ENCODE data around the gene LRRC2. TPM values are rescaled to one million over a fixed set of nuclear protein-coding genes. Genes with fewer than 3 reads are reported as not detected.

LRRC2 gene
- total RNA-seq, 4 donors from 2014 or later: 0.35 to 23.9 (median 1.3) TPM

GRCh38 chr3:46501702-46502101 is 64.4 kb downstream of the LRRC2 start:
- Histone ChIP-seq H3K36me3 (no peaks in the 10 kb centered on the region), H3K27me3 (no peaks in the 10 kb centered on the region), H3K4me3 (no peak overlapping the region), H3K4me1 (no peaks in the 10 kb centered on the region), H3K9me3 (no peaks in the 10 kb centered on the region), H3K27ac (no peak overlapping the region)
- no peak for TF ChIP-seq CTCF (IDR thresholded peaks at IDR 0.05)
- TF ChIP-seq POLR2A (IDR thresholded peaks at IDR 0.05): no peak
- DNase-seq: no peak

GRCh38 chr3:46500656-46501635 is 65.2 kb downstream of the LRRC2 start:
- Histone ChIP-seq H3K27me3 (no peaks in the 10 kb centered on the region), H3K27ac (no peak overlapping the region), H3K4me3 (no peak overlapping the region), H3K9me3 (no peaks in the 10 kb centered on the region), H3K4me1 (no peaks in the 10 kb centered on the region), H3K36me3 (no peaks in the 10 kb centered on the region)
- DNase-seq: no peak
- TF ChIP-seq POLR2A (IDR thresholded peaks at IDR 0.05) (no peak), CTCF (IDR thresholded peaks at IDR 0.05) (no peak)

DNA sequence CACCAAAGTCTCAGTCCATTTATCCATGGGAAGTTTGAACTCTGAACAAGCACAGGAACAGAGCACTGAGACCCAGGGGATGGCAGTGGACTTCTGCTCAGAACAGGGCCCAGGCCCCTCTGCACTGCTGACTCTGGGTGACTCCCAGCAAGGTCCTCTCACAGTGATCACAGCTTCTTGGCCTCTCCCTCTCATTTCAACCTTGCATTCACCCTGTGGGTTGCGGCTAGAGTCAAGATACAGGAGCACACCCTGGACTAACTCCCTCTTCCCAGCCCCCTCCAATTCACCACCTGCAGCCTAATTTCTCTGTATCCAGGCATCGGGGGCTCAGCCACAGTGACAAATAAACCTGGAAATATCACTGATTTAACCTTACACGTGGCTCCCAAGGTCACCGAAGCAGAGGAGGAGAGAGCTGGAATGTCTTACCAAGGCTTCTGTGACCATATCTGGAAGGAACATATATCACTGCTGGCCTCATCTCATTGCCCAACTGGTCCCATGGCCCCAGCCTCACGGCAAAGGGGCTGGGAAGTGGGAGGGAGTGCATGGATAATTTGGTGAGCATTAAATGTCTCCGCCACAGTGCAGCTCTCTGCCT is 67.1 kb downstream of the LRRC2 start:
- no peaks in the 10 kb centered on the region for H3K4me1 ChIP-seq
- no peaks in the 10 kb centered on the region for H3K9me3 ChIP-seq
- no peaks in the 10 kb centered on the region for H3K36me3 ChIP-seq
- no peak for TF ChIP-seq POLR2A (IDR thresholded peaks at IDR 0.05)
- no peak for TF ChIP-seq CTCF (IDR thresholded peaks at IDR 0.05)
- H3K27me3 ChIP-seq: no peaks in the 10 kb centered on the region
- H3K27ac ChIP-seq: no peak overlapping the region
- DNase-seq: no peak
- H3K4me3 ChIP-seq: no peak overlapping the region

DNA sequence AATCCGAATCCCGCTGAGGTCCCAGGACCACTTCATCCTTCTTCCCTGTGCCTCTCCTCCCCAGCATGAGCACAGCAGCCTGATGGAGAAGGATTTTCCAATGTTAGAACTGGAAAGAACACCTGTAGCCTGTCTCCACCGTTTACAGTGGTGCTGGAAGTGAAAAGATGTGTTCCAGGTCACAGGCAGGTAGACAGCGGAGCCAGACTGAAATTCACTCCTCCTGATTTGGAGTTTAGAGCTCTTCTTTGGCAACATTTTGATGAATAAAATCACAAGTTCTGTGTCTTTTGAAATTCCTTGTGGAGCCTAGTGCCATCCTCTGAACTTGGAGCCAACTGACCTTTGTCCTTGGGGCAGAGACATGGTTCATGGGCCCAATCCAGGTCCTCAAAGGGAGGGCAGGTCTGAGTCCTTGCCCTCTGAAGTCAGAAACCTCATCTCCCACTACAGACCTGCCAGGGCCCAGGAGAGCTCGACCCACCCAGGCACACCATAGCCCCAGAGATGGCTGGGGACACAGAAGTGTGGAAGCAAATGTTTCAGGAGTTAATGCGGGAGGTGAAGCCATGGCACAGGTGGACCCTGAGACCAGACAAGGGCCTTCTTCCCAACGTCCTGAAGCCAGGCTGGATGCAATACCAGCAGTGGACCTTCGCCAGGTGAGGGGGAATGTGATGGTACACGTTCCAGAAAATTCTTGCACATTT is 68.4 kb downstream of the LRRC2 start, which contains the start of gene RTP3:
TSS of gene RTP3 (plus strand) at position 421 of the 710 bp plus-strand sequence. CDS start at position 508, 87 bp downstream.
- no peaks in the 10 kb centered on the region for H3K36me3 ChIP-seq
- H3K27ac ChIP-seq: no peak within 1 kb of the TSS
- no peaks in the 10 kb centered on the region for H3K27me3 ChIP-seq
- no peaks in the 10 kb centered on the region for H3K4me1 ChIP-seq
- DNase-seq: no peak
- no peak for TF ChIP-seq POLR2A (IDR thresholded peaks at IDR 0.05)
- TF ChIP-seq CTCF (IDR thresholded peaks at IDR 0.05): no peak
- H3K4me3 ChIP-seq: no peak within 1 kb of the TSS
- H3K9me3 ChIP-seq: no peaks in the 10 kb centered on the region

GRCh38 chr3:46496746-46497555 is 69.2 kb downstream of the LRRC2 start:
- TF ChIP-seq POLR2A (IDR thresholded peaks at IDR 0.05) (no peak), CTCF (IDR thresholded peaks at IDR 0.05) (peak in 4 of 6 experiments; percentile 23 to 39 (median 36))

More at GRCh38 chr3:46496746-46497555, 69.2 kb downstream of the LRRC2 start:
- H3K27me3 ChIP-seq: no peaks in the 10 kb centered on the region
- H3K36me3 ChIP-seq: no peaks in the 10 kb centered on the region
- no peaks in the 10 kb centered on the region for H3K9me3 ChIP-seq
- H3K4me1 ChIP-seq: no peaks in the 10 kb centered on the region
- no peak overlapping the region for H3K4me3 ChIP-seq
- H3K27ac ChIP-seq: no peak overlapping the region
- peak in 2 of 3 donors; percentile 69 to 81 for DNase-seq
